ENCODE data around the gene AKR1D1. TPM values are rescaled to one million over a fixed set of nuclear protein-coding genes. Genes with fewer than 3 reads are reported as not detected.
"Not testable (repeated sequence)": the region's sequence is repeated elsewhere in the genome, so short reads cannot be mapped to it uniquely, and the experiment has no call there.

Gene AKR1D1
- total RNA-seq, 4 donors from 2014 or later, result not detected

GRCh38 chr7:138036135-138036534 is 40.1 kb upstream of the AKR1D1 start:
- no peaks in the 10 kb centered on the region for H3K36me3 ChIP-seq
- H3K4me3 ChIP-seq, result no peak overlapping the region
- no peaks in the 10 kb centered on the region for H3K4me1 ChIP-seq
- in situ Hi-C loops (cut with MboI; ENCODE audit: low pct_ligation_motif_present in 1 of 4, low pct_unique_long_range_greater_than_20kb in 1 of 4, low sequenced_read_pairs in 3 of 4), result no loop called here
- H3K27ac ChIP-seq, result no peak overlapping the region
- H3K9me3 ChIP-seq, result peaks cover 7 to 9% of the 10 kb centered on the region in 2 donors
- no peaks in the 10 kb centered on the region for H3K27me3 ChIP-seq
- no peak for DNase-seq
- intact Hi-C loops (cut with DNase I; ENCODE audit: low total_unique reads), result no loop called here
- TF ChIP-seq EP300 (IDR thresholded peaks at IDR 0.05; ENCODE audit: low read depth) (no peak), POLR2A (IDR thresholded peaks at IDR 0.05) (no peak), CTCF (IDR thresholded peaks at IDR 0.05) (no peak), POLR2AphosphoS5 (IDR thresholded peaks at IDR 0.05) (no peak)
- WGBS, 2 donors (ENCODE audit: low coverage in 1 of 2), result 49 to 60% methylated on average over 2 of the region's 2 CpGs

GRCh38 chr7:138040063-138040462 is 36.2 kb upstream of the AKR1D1 start:
- H3K4me1 ChIP-seq; H3K27me3 ChIP-seq; H3K36me3 ChIP-seq; H3K4me3 ChIP-seq; intact Hi-C loops (cut with DNase I; ENCODE audit: low total_unique reads); DNase-seq; H3K9me3 ChIP-seq; in situ Hi-C loops (cut with MboI; ENCODE audit: low pct_ligation_motif_present in 1 of 4, low pct_unique_long_range_greater_than_20kb in 1 of 4, low sequenced_read_pairs in 3 of 4); H3K27ac ChIP-seq: not testable (repeated sequence)
- 13 to 32% methylated on average over 1 of the region's 1 CpG for WGBS, 2 donors (ENCODE audit: low coverage in 1 of 2)

- H3K36me3 ChIP-seq, result no peaks in the 10 kb centered on the region
- in situ Hi-C loops (cut with MboI; ENCODE audit: low pct_ligation_motif_present in 1 of 4, low pct_unique_long_range_greater_than_20kb in 1 of 4, low sequenced_read_pairs in 3 of 4) (no loop called here), intact Hi-C loops (cut with DNase I; ENCODE audit: low total_unique reads) (no loop called here)
- WGBS, 2 donors (ENCODE audit: low coverage in 1 of 2), result 85 to 93% methylated on average over 2 of the region's 2 CpGs
- H3K27me3 ChIP-seq, result no peaks in the 10 kb centered on the region
- H3K27ac ChIP-seq, result no peak overlapping the region
- TF ChIP-seq EP300 (IDR thresholded peaks at IDR 0.05; ENCODE audit: low read depth) (no peak), POLR2AphosphoS5 (IDR thresholded peaks at IDR 0.05) (no peak), CTCF (IDR thresholded peaks at IDR 0.05) (no peak), POLR2A (IDR thresholded peaks at IDR 0.05) (no peak)
- H3K9me3 ChIP-seq, result no peaks in the 10 kb centered on the region
- no peak overlapping the region for H3K4me3 ChIP-seq
- H3K4me1 ChIP-seq, result no peaks in the 10 kb centered on the region
- no peak for DNase-seq
Observed at GRCh38 chr7:138044897-138045296, 31.4 kb upstream of the AKR1D1 start.

- in situ Hi-C loops (cut with MboI; ENCODE audit: low pct_ligation_motif_present in 1 of 4, low pct_unique_long_range_greater_than_20kb in 1 of 4, low sequenced_read_pairs in 3 of 4), result no loop called here
- H3K27ac ChIP-seq, result no peak overlapping the region
- DNase-seq, result no peak
- no peak for TF ChIP-seq POLR2A (IDR thresholded peaks at IDR 0.05)
- TF ChIP-seq CTCF (IDR thresholded peaks at IDR 0.05), result no peak
- TF ChIP-seq POLR2AphosphoS5 (IDR thresholded peaks at IDR 0.05), result no peak
- TF ChIP-seq EP300 (IDR thresholded peaks at IDR 0.05; ENCODE audit: low read depth), result no peak
- no peaks in the 10 kb centered on the region for H3K27me3 ChIP-seq
- intact Hi-C loops (cut with DNase I; ENCODE audit: low total_unique reads), result no loop called here
- no peaks in the 10 kb centered on the region for H3K4me1 ChIP-seq
- H3K36me3 ChIP-seq, result no peaks in the 10 kb centered on the region
- H3K9me3 ChIP-seq, result no peaks in the 10 kb centered on the region
- no peak overlapping the region for H3K4me3 ChIP-seq
- WGBS, 2 donors (ENCODE audit: low coverage in 1 of 2), result 88 to 100% methylated on average over 1 to 3 of the region's 3 CpGs
Observed at GRCh38 chr7:138047907-138048306, 28.4 kb upstream of the AKR1D1 start.

DNA sequence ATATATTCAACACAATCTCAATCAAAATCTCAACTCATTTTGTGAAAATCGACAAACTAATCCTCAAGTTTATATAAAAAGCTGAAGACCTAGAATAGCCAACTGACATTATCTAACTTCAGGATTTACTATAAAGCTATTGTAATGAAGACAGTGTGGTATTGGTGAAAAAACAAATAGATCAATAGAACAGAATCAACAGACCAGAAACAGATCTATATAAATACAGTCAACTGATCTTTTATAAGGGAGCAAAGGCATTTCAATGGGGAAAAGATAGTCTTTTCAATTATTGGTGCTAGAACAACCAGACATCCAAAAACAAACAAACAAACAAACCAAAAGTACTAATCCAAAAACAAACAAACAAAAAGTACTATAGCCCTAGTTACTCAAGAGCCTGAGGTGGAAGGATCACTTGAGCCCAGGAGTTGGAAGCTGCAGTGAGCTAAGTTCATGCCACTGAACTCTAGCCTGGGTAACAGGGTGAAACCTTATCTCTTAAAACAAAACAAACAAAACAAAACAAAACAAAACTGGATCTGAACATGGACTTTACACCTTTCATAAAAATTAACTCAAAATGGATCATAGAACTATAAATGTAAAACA is 26.6 kb upstream of the AKR1D1 start:
- no peaks in the 10 kb centered on the region for H3K4me1 ChIP-seq
- 83 to 85% methylated on average over 1 of the region's 1 CpG for WGBS, 2 donors (ENCODE audit: low coverage in 1 of 2)
- H3K4me3 ChIP-seq, result no peak overlapping the region
- no peaks in the 10 kb centered on the region for H3K36me3 ChIP-seq
- H3K27ac ChIP-seq, result no peak overlapping the region
- intact Hi-C loops (cut with DNase I; ENCODE audit: low total_unique reads) (no loop called here), in situ Hi-C loops (cut with MboI; ENCODE audit: low pct_ligation_motif_present in 1 of 4, low pct_unique_long_range_greater_than_20kb in 1 of 4, low sequenced_read_pairs in 3 of 4) (no loop called here)
- DNase-seq, result no peak
- H3K27me3 ChIP-seq, result no peaks in the 10 kb centered on the region
- H3K9me3 ChIP-seq, result no peaks in the 10 kb centered on the region
- TF ChIP-seq POLR2AphosphoS5 (IDR thresholded peaks at IDR 0.05) (no peak), POLR2A (IDR thresholded peaks at IDR 0.05) (no peak), EP300 (IDR thresholded peaks at IDR 0.05; ENCODE audit: low read depth) (no peak), CTCF (IDR thresholded peaks at IDR 0.05) (no peak)

DNA sequence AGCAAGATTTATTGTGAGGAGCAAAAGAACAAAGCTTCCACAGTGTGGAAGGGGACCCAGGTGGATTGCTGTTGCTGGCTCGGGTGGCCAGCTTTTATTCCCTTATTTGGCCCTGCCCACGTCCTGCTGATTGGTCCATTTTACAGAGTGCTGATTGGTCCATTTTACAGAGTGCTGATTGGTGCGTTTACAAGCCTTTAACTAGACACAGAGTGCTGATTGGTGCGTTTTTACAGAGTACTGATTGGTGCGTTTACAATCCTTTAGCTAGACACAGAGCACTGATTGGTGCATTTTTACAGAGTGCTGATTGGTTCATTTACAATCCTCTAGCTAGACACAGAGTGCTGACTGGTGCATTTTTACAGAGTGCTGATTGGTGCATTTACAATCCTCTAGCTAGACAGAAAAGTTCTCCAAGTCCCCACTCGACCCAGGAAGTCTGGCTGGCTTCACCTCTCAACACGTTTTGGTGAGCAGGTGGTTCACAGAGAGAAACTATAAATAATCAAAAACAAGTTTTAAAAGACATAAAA is 24.5 kb upstream of the AKR1D1 start:
- H3K36me3 ChIP-seq; H3K27ac ChIP-seq; in situ Hi-C loops (cut with MboI; ENCODE audit: low pct_ligation_motif_present in 1 of 4, low pct_unique_long_range_greater_than_20kb in 1 of 4, low sequenced_read_pairs in 3 of 4); H3K4me3 ChIP-seq; DNase-seq; intact Hi-C loops (cut with DNase I; ENCODE audit: low total_unique reads); H3K9me3 ChIP-seq; H3K4me1 ChIP-seq; H3K27me3 ChIP-seq: not testable (repeated sequence)
- 83 to 88% methylated on average over 2 to 7 of the region's 7 CpGs for WGBS, 2 donors (ENCODE audit: low coverage in 1 of 2)
